B cell (primary cell): ENCODE data around the gene PITPNM1. TPM values are rescaled to one million over a fixed set of nuclear protein-coding genes. Genes with fewer than 3 reads are reported as not detected.
A peak's percentile ranks its signal among the peaks of the same experiment; 100 is the strongest.

Experiments used
- ATAC-seq: fragments of 200-7000 bp; cut with Tn5 transposase; one replicate; pipeline ENCODE4 v1.10.0; 2021; ENCODE audit warnings: low read depth, mild to moderate bottlenecking, moderate number of reproducible peaks, moderate library complexity
- CTCF ChIA-PET: fragments of 350-600 bp; sonication (Branson Sonifier 250); formaldehyde crosslinking; loops from one replicate; lab custom pipeline; 2021; ENCODE audit warnings: antibody characterized with exemption, inconsistent platforms; lab: Charles Lee
- POLR2A ChIA-PET: fragments of 350-600 bp; sonication (Branson Sonifier 250); formaldehyde crosslinking; loops from one replicate; lab custom pipeline; 2021; ENCODE audit warnings: antibody characterized with exemption; lab: Charles Lee
- DNase-seq: peaks from one replicate; pipeline ENCODE4 v3.0.0; 2013
- H2AFZ ChIP-seq: 2 replicates; pipeline ENCODE4 v1.6.1; 2012; ENCODE audit warnings: mild to moderate bottlenecking, low read depth, low read length; ENCODE audit not compliant: insufficient read depth, poor library complexity, severe bottlenecking
- H3K27ac ChIP-seq, 2 donors: 1 replicate in 1 of 2; 2 replicates in 1 of 2; pipeline ENCODE4 v1.5.1; 2012 to 2013; ENCODE audit warnings: low read length in 2 of 2, mild to moderate bottlenecking in 2 of 2, moderate library complexity in 1 of 2
- H3K27me3 ChIP-seq, 4 experiments: fragments of 200-600 bp in 1 of 4; sonication (generic) in 1 of 4; replicated peaks in 1 of 4; 1 replicate in 2 of 4; 2 replicates in 2 of 4; pipeline versions ENCODE4 v1.6.1 to v1.7.0; 2013 to 2016; ENCODE audit warnings: low read length in 3 of 4, mild to moderate bottlenecking in 2 of 4, mixed read lengths in 1 of 4, moderate library complexity in 1 of 4; ENCODE audit not compliant: insufficient read depth in 4 of 4, control insufficient read depth in 3 of 4; ENCODE audit errors: control extremely low read depth in 1 of 4
- H3K36me3 ChIP-seq, 2 experiments: replicated peaks in 1 of 2; 1 replicate in 1 of 2; 2 replicates in 1 of 2; pipeline versions ENCODE4 v1.6.1 to v1.7.1; 2013; ENCODE audit warnings: low read length in 1 of 2; ENCODE audit not compliant: insufficient read depth in 2 of 2, control insufficient read depth in 1 of 2; ENCODE audit errors: control extremely low read depth in 1 of 2, extremely low read depth in 1 of 2
- H3K4me1 ChIP-seq, 2 donors: fragments of 200-600 bp in 1 of 2; sonication (generic) in 1 of 2; 1 replicate in 1 of 2; 2 replicates in 1 of 2; pipeline versions ENCODE4 v1.5.1 to v1.6.1; 2013 to 2017; ENCODE audit warnings: low read length in 2 of 2; ENCODE audit not compliant: control insufficient read depth in 2 of 2, insufficient read depth in 2 of 2
- H3K4me2 ChIP-seq: replicated peaks from 2 replicates; pipeline ENCODE3; 2012; ENCODE audit warnings: mild to moderate bottlenecking, low read depth, low read length; ENCODE audit not compliant: poor library complexity, severe bottlenecking
- H3K4me3 ChIP-seq, 5 experiments: fragments of 200-600 bp in 1 of 5; sonication (generic) in 1 of 5; 1 replicate in 3 of 5; 2 replicates in 2 of 5; pipeline versions ENCODE4 v1.5.1 to v1.7.0; 2011 to 2016; ENCODE audit warnings: low read length in 4 of 5, mild to moderate bottlenecking in 4 of 5, low read depth in 2 of 5, control low read depth in 1 of 5, moderate library complexity in 1 of 5; ENCODE audit not compliant: insufficient read depth in 1 of 5; ENCODE audit errors: control extremely low read depth in 1 of 5, extremely low read depth in 1 of 5
- H3K79me2 ChIP-seq: fragments of 200-600 bp; sonication (generic); one replicate; pipeline ENCODE4 v1.6.0; 2016; ENCODE audit warnings: low read length; ENCODE audit not compliant: control insufficient read depth, insufficient read depth
- H3K9ac ChIP-seq: fragments of 200-600 bp; sonication (generic); 2 replicates; pipeline ENCODE4 v1.6.1; 2017; ENCODE audit warnings: mild to moderate bottlenecking, low read length, moderate library complexity
- H3K9me3 ChIP-seq, 3 donors: one replicate each; pipeline versions ENCODE4 v1.6.1 to v1.7.1; 2013; ENCODE audit warnings: low read length in 2 of 3; ENCODE audit not compliant: control insufficient read depth in 2 of 3, insufficient read depth in 1 of 3; ENCODE audit errors: control extremely low read depth in 1 of 3
- H4K20me1 ChIP-seq: 2 replicates; pipeline ENCODE4 v1.6.0; 2012; ENCODE audit warnings: mild to moderate bottlenecking, low read length; ENCODE audit not compliant: insufficient read depth, control insufficient read depth, poor library complexity, severe bottlenecking
- H3K27ac Mint-ChIP-seq: one replicate; pipeline ENCODE4 v1.8.0; 2021; ENCODE audit warnings: mixed read lengths
- H3K27me3 Mint-ChIP-seq: one replicate; pipeline ENCODE4 v1.8.0; 2021; ENCODE audit warnings: mixed read lengths
- H3K4me1 Mint-ChIP-seq: one replicate; pipeline ENCODE4 v1.8.0; 2021; ENCODE audit warnings: mixed read lengths
- H3K4me3 Mint-ChIP-seq: one replicate; pipeline ENCODE4 v1.8.0; 2021; ENCODE audit warnings: mixed read lengths
- H3K9me3 Mint-ChIP-seq: one replicate; pipeline ENCODE4 v1.8.0; 2022; ENCODE audit warnings: mixed read lengths; ENCODE audit not compliant: insufficient read depth
- CTCF ChIP-seq: fragments of 200-600 bp; IDR thresholded peaks from one replicate; pipeline ENCODE4 v1.8.0; 2022; ENCODE audit warnings: antibody characterized with exemption, mild to moderate bottlenecking
- EZH2 ChIP-seq: IDR thresholded peaks from 2 replicates; pipeline ENCODE4 v1.6.1; 2012; ENCODE audit warnings: borderline replicate concordance, low read depth, mild to moderate bottlenecking, moderate library complexity, low read length; ENCODE audit not compliant: insufficient read depth, poor library complexity, severe bottlenecking
- WGBS: methylation state at CpG from one replicate; pipeline ENCODE4 v1.1.5; 2013; ENCODE audit warnings: missing lambda C conversion rate; ENCODE audit not compliant: insufficient coverage; 5-methylcytosine and 5-hydroxymethylcytosine counted together
- intact Hi-C: fragments of 100-400 bp; cut with micrococcal nuclease; formaldehyde crosslinking; loops from one replicate; pipeline ENCODE4 v1.10.0; 2022
- polyA plus RNA-seq: library from polyadenylated mRNA; depleted of rRNA; stranded (reverse); fragments of >200 nt; gene quantifications from 2 replicates; pipeline ENCODE4 v1.2.3, GENCODE V29; 2012
- total RNA-seq, 2 donors: library from RNA; stranded (reverse); fragments of 120-200 nt in 1 of 2; gene quantifications; 1 replicate in 1 of 2; 2 replicates in 1 of 2; pipeline versions ENCODE4 v1.2.3 to v1.2.4, GENCODE V29; 2013 to 2022

PITPNM1 gene
- total and polyA plus RNA-seq, 2 donors (not counting 1 experiment from before 2014, with no cell fraction given): 152 to 166 TPM

GRCh38 chr11:67463186-67463585 lies 42.0 kb downstream of the PITPNM1 start:
- intact Hi-C loops: no loop called here
- peak overlapping the region in 1 of 2 donors; percentile 94 for H3K27ac ChIP-seq
- no peak overlapping the region for H3K9ac ChIP-seq
- no peak overlapping the region for H2AFZ ChIP-seq
- peaks cover 49% of the 10 kb centered on the region for H3K79me2 ChIP-seq
- H3K27me3 ChIP-seq: no peaks in the 10 kb centered on the region
- H3K4me3 ChIP-seq: no peak overlapping the region
- Mint-ChIP-seq H3K27ac (peak overlapping the region; percentile 97), H3K27me3 (no peaks in the 10 kb centered on the region), H3K4me3 (peak overlapping the region; percentile 26), H3K9me3 (no peaks in the 10 kb centered on the region), H3K4me1 (peaks cover 71% of the 10 kb centered on the region)
- no peak overlapping the region for H3K4me2 ChIP-seq
- ATAC-seq (no peak), DNase-seq (peak; percentile 20)
- no peak for TF ChIP-seq CTCF
- TF ChIP-seq EZH2: no peak
- CTCF ChIA-PET: interaction anchor here (1.0 kb wide), 1 partner anchor 26 kb away, joined by 3 read pairs; the partner anchor contains the start of gene PTPRCAP
- 100% methylated on average over 1 of the region's 10 CpGs for WGBS
- H3K36me3 ChIP-seq: peaks cover 2 to 9% of the 10 kb centered on the region in 2 experiments
- peaks cover 62 to 94% of the 10 kb centered on the region in 2 donors for H3K4me1 ChIP-seq
- POLR2A ChIA-PET: interaction anchor here (0.7 to 10.4 kb wide), 5 partner anchors 14 to 43 kb away, joined by 3 to 215 read pairs (median 4); partner anchors contain the start of genes PTPRCAP and RPS6KB2
- H4K20me1 ChIP-seq: peaks cover 4% of the 10 kb centered on the region
- peaks cover 0 to 12% (median 0%) of the 10 kb centered on the region in 3 donors for H3K9me3 ChIP-seq

- Histone ChIP-seq H3K9me3 (peaks cover 0 to 3% (median 0%) of the 10 kb centered on the region in 3 donors), H3K4me1 (peaks cover 54 to 93% of the 10 kb centered on the region in 2 donors), H3K36me3 (no peaks in the 10 kb centered on the region), H3K27ac (peak overlapping the region; percentile 85 to 88), H4K20me1 (no peaks in the 10 kb centered on the region), H3K4me3 (no peak overlapping the region), H3K9ac (no peak overlapping the region), H3K79me2 (peaks cover 53% of the 10 kb centered on the region), H3K4me2 (peak overlapping the region; percentile 67), H2AFZ (no peak overlapping the region), H3K27me3 (no peaks in the 10 kb centered on the region)
- H3K27ac Mint-ChIP-seq: peak overlapping the region; percentile 75
- H3K4me3 Mint-ChIP-seq: no peak overlapping the region
- no peaks in the 10 kb centered on the region for H3K9me3 Mint-ChIP-seq
- intact Hi-C loops: no loop called here
- TF ChIP-seq EZH2 (no peak), CTCF (no peak)
- DNase-seq: no peak
- ChIA-PET POLR2A (interaction anchor here (1.3 to 6.0 kb wide), 8 partner anchors 10 to 51 kb away, joined by 4 to 110 read pairs (median 13); partner anchors contain the start of genes CORO1B, PTPRCAP and TMEM134), CTCF (interaction anchor here (1.0 to 5.2 kb wide), 6 partner anchors 11 to 57 kb away, joined by 3 to 43 read pairs (median 20); partner anchors contain the start of genes PPP1CA, PTPRCAP and TMEM134)
- H3K27me3 Mint-ChIP-seq: no peaks in the 10 kb centered on the region
- H3K4me1 Mint-ChIP-seq: peaks cover 46% of the 10 kb centered on the region
- ATAC-seq: no peak
- 98% methylated on average over 19 of the region's 19 CpGs for WGBS
Measured at GRCh38 chr11:67458266-67458665, 46.9 kb downstream of the PITPNM1 start.
